Subcutaneous abdominal adipose tissue (tissue), 5 donors: ENCODE measurements around the gene CYFIP1.

Experiments used
- H3K27ac ChIP-seq: one replicate; pipeline ENCODE4 v1.7.0; 2013; ENCODE audit warnings: low read depth, mild to moderate bottlenecking, inconsistent platforms, low read length, moderate library complexity
- H3K27me3 ChIP-seq, 5 donors: one replicate each; pipeline ENCODE4 v1.7.0; 2013; ENCODE audit warnings: low read length in 5 of 5, inconsistent platforms in 1 of 5; ENCODE audit not compliant: control insufficient read depth in 5 of 5, insufficient read depth in 4 of 5
- H3K36me3 ChIP-seq, 5 donors: one replicate each; pipeline ENCODE4 v1.7.0; 2013; ENCODE audit warnings: low read length in 5 of 5; ENCODE audit not compliant: control insufficient read depth in 5 of 5, insufficient read depth in 5 of 5
- H3K4me1 ChIP-seq, 5 donors: one replicate each; pipeline ENCODE4 v1.7.0; 2013; ENCODE audit warnings: low read length in 5 of 5, mild to moderate bottlenecking in 3 of 5, moderate library complexity in 1 of 5; ENCODE audit not compliant: control insufficient read depth in 5 of 5, insufficient read depth in 5 of 5
- H3K4me3 ChIP-seq, 5 donors: one replicate each; pipeline ENCODE4 v1.7.0; 2013; ENCODE audit warnings: low read length in 5 of 5, low read depth in 1 of 5
- H3K9ac ChIP-seq, 5 donors: one replicate each; pipeline ENCODE4 v1.7.0; 2013; ENCODE audit warnings: low read length in 5 of 5, mild to moderate bottlenecking in 4 of 5, moderate library complexity in 3 of 5
- H3K9me3 ChIP-seq, 5 donors: one replicate each; pipeline ENCODE4 v1.7.0; 2013; ENCODE audit warnings: low read length in 5 of 5; ENCODE audit not compliant: control insufficient read depth in 5 of 5
- donor health status: healthy.
- donor health status: healthy.
- donor health status: healthy.
- donor health status: healthy.
- donor health status: healthy.

CYFIP1 gene

DNA sequence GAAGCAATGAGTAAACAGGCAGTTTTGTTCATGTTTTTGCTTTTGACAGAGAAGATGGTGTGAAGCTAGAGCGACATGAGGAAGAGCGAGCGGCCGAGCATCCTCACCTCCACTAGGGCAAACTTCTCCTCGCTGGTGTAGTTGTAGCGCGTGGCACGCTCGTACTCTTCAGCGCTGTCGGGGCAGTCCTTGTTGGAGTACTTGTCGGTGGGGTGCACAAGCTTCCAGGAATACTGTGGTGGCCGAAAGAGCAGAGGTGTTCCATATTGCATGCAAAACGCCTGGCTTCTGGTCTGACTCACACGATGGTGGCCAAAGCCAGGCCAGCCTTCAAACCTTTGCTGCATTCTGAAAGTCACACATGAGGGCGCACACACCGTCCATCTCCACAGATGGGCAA lies 54.3 kb downstream of the CYFIP1 start:
- no peaks in the 10 kb centered on the region for H3K9me3 ChIP-seq
- H3K27ac ChIP-seq = no peak overlapping the region
- H3K36me3 ChIP-seq = peaks cover 5 to 60% (median 34%) of the 10 kb centered on the region in 5 donors
- H3K4me3 ChIP-seq = no peak overlapping the region
- peaks cover 0 to 2% (median 2%) of the 10 kb centered on the region in 5 donors for H3K4me1 ChIP-seq
- H3K9ac ChIP-seq = no peak overlapping the region
- no peaks in the 10 kb centered on the region for H3K27me3 ChIP-seq

DNA sequence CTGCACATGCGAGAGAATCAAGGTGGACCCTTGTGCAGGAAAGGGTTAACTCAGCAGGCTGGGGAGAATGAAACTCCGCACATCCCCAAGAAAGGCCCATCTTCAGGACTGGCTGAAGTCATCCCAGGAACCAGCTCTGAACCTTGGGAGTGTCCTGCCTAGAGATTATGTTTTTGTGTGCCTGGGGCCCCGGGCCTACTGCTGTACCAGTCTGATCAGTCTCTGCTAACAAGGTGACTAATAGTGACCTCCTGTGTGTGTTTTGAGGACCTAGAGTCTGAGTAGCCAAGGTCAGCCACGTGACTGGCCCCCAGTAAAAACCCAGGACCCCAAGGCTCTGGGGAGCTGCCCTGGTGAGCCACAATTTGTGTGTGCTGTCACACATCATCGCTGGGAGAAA lies 58.2 kb downstream of the CYFIP1 start:
- no peaks in the 10 kb centered on the region for H3K4me1 ChIP-seq
- H3K9ac ChIP-seq = no peak overlapping the region
- peaks cover 5 to 78% (median 52%) of the 10 kb centered on the region in 5 donors for H3K36me3 ChIP-seq
- H3K9me3 ChIP-seq = no peaks in the 10 kb centered on the region
- H3K27me3 ChIP-seq = no peaks in the 10 kb centered on the region
- H3K27ac ChIP-seq = no peak overlapping the region
- H3K4me3 ChIP-seq = no peak overlapping the region

DNA sequence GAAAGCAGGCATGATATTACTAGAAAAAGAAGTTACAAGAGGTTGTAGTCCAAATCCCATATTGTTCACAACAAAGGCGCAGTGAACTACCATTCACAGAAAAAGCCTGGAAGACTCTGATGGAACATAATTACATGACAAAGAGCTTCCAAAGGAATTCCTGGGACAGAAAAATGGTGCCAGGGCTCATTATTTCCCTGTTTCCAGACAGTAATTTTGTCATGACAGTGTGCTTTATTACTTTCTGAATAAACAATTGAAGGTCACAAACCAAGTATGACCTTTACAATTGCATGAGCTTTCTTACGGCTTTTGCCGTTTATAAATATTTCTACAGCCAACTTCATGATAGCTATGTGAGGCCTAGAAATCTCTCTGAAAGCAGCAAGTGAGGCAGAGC lies 61.0 kb downstream of the CYFIP1 start:
- Histone ChIP-seq H3K36me3 (peaks cover 5 to 79% (median 56%) of the 10 kb centered on the region in 5 donors), H3K9ac (no peak overlapping the region), H3K27ac (no peak overlapping the region)

DNA sequence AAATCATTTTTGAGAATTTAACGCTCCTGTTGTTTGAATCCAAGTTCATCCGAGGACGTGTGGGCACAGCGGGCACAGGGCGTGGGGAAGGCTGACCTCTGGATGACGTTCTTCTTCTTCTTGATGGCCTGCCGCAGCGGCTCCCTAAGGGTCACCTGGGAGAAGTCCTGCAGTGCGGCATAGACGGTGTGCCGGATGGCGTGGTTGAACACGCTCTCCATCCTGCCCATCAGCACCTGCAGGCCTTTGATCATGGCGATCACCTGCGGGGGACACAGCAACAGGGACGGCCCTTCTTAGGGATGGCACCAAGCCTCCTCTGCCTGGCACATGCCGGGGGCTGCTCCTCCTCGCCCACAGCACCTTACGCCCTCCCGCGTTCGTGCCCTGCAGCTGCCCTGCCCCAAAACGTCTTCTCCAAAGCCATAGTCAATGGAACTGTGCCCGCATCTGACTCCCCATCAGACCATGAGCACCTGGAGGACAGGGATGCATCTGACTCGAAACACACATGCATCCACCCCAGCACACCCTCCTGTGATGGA lies 61.5 kb downstream of the CYFIP1 start:
- no peak overlapping the region for H3K27ac ChIP-seq
- H3K9me3 ChIP-seq = no peaks in the 10 kb centered on the region
- H3K9ac ChIP-seq = no peak overlapping the region
- H3K36me3 ChIP-seq = peaks cover 5 to 82% (median 61%) of the 10 kb centered on the region in 5 donors
- no peaks in the 10 kb centered on the region for H3K4me1 ChIP-seq
- H3K4me3 ChIP-seq = no peak overlapping the region
- no peaks in the 10 kb centered on the region for H3K27me3 ChIP-seq

More for the DNA sequence above, 61.0 kb downstream of the CYFIP1 start:
- no peaks in the 10 kb centered on the region for H3K4me1 ChIP-seq
- no peak overlapping the region for H3K4me3 ChIP-seq
- H3K27me3 ChIP-seq = no peaks in the 10 kb centered on the region
- H3K9me3 ChIP-seq = no peaks in the 10 kb centered on the region

DNA sequence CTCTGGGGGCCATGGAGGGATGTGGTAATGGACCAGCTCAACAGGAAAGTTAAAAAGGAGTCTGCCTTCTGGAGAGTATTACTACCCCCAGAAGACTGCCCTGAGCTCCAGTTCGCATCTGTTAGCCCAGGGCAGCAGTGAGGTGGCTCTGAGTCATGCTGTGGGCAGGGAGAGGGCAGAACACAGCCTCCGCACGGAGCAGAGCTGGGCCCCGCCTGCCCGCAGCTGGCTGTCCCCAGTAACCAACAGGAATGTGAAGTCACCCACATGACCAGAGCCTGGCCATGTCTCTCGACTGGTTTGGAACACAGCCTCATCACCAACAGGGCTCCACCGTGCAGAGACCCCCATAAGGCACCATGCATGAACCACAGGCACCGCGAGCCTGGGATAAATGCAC lies 62.1 kb downstream of the CYFIP1 start:
- H3K36me3 ChIP-seq = peaks cover 1 to 80% (median 60%) of the 10 kb centered on the region in 5 donors
- no peak overlapping the region for H3K27ac ChIP-seq
- H3K27me3 ChIP-seq = no peaks in the 10 kb centered on the region
- H3K4me1 ChIP-seq = no peaks in the 10 kb centered on the region
- H3K9ac ChIP-seq = no peak overlapping the region
- H3K9me3 ChIP-seq = no peaks in the 10 kb centered on the region
- no peak overlapping the region for H3K4me3 ChIP-seq

DNA sequence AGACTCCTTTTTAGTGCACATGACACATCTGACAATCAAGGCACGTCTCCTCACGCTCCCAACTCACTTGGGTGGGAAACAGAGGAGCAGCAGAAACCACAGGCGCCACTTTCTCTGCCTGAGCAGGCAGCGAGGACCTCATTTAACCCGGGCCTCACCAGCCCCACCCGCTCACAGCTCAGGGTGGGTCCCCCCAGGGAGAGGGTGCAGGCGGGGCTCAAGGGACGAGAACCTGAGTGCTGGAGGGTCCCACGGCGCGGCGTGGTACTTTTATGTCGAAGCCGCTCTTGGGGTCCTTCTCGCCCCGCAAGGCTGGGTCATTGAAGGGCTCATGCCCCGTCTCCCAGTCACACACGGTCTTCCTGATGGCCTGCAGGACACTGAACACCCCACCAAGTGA lies 62.6 kb downstream of the CYFIP1 start:
- Histone ChIP-seq H3K9ac (no peak overlapping the region), H3K4me3 (no peak overlapping the region), H3K27me3 (no peaks in the 10 kb centered on the region), H3K4me1 (no peaks in the 10 kb centered on the region), H3K27ac (no peak overlapping the region), H3K9me3 (no peaks in the 10 kb centered on the region), H3K36me3 (peaks cover 0 to 83% (median 65%) of the 10 kb centered on the region in 5 donors)

DNA sequence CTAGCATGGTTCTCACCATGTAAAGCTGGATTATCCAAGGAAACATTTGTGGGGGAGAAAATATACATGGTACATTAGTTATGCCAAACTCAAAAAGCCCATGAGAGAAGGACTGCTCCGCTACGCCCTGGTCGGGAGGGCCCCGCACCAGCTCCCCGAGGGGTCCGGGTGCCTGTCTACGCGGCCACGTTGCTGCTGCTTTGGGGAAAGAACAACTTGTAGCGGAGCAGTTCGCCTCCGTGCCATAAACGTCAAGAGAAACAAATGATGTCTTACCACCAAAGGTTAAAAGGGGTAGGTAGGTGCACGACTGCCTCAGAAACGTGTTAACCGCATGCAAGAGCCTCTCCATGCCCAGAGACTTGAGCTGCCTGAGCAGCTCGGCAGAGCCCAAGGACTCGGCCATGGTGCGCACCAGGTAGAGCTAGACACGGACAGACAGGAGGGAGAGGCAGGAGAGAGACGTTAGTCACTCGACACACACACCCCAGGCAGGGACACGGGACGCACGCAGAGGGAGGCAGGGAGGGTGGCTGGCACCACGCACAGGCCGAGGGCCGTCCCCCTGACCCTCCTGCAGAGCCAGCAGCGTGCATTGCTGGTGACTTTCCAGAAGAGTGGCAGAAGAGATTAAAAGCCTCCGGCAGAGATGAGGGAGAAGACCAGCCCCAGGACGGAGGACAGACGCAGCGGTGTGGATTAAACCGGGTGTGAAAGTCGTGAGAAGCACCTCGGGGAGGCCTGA lies 63.4 kb downstream of the CYFIP1 start:
- H3K4me1 ChIP-seq = no peaks in the 10 kb centered on the region
- H3K27ac ChIP-seq = no peak overlapping the region
- no peak overlapping the region for H3K9ac ChIP-seq
- H3K27me3 ChIP-seq = no peaks in the 10 kb centered on the region
- H3K36me3 ChIP-seq = peaks cover 0 to 83% (median 66%) of the 10 kb centered on the region in 5 donors
- H3K9me3 ChIP-seq = no peaks in the 10 kb centered on the region
- no peak overlapping the region for H3K4me3 ChIP-seq

DNA sequence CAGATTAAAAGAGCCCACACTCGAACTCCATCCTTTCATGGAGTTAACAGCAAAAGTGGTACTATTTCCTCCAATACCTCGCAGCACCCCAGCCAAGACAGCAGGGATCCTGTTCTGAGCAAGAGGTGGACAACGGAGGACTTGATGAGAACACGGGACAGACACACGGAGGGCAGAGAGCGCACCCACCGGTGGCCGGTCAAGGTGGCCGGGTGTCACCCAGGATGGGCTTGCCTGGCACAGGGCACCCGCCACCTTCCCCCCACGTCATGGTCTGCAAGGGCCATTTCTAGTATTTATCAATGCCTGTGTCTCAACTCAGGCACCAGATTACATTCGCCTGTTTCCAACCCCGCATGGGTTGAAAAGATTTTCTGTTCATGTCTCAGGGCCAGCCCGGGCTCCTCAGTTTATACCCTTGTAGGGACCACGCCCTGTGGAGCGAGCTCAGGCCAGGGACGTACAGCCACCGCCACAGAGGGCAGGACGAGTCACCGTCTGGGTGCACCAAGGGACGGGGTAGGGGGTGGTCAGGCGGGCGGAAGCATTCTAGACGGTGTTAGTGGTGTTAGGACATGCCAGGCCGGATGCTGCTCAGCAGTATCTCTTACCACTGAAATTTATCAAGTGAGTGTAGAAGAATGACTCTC lies 64.2 kb downstream of the CYFIP1 start:
- Histone ChIP-seq H3K9ac (no peak overlapping the region), H3K4me1 (no peaks in the 10 kb centered on the region), H3K4me3 (no peak overlapping the region), H3K36me3 (peaks cover 0 to 89% (median 74%) of the 10 kb centered on the region in 5 donors), H3K9me3 (no peaks in the 10 kb centered on the region), H3K27me3 (no peaks in the 10 kb centered on the region), H3K27ac (no peak overlapping the region)

DNA sequence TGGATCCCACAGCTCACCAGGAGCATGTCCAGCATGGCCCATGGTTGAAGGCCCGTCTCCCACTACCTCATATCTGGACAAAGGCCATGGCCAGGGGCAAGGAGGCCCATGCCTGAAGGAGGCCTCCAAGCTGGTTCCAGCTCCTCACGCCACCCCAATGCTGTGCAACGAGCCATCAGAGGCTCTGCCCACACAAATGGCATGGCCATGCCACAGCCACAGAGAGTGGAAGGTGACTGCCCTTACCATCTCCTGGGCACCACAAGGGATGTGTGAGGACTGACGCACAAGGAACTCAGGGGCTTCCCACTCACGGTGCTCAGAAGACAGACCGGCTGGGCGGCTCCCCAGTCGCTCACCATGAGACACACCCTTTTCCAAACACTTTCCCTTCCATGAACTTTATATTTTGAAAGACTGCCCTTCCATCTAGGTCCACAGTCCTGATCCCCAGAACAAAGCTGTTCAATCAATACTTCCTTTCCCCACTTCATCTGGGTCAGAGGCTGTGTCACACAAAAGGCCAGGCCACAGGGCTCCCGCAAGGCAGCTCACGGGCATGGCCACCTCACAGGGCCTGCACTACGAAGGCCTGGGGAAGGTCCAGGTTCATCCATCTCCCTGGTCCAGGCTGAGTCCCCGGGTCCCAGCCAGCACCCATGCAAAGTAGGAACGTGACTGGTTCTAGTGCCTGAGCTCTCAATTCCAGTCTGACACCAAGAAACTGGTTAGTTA lies 66.4 kb downstream of the CYFIP1 start:
- Histone ChIP-seq H3K4me1 (no peaks in the 10 kb centered on the region), H3K4me3 (no peak overlapping the region), H3K36me3 (peaks cover 5 to 96% (median 90%) of the 10 kb centered on the region in 5 donors), H3K27me3 (no peaks in the 10 kb centered on the region), H3K27ac (no peak overlapping the region), H3K9ac (no peak overlapping the region), H3K9me3 (no peaks in the 10 kb centered on the region)

DNA sequence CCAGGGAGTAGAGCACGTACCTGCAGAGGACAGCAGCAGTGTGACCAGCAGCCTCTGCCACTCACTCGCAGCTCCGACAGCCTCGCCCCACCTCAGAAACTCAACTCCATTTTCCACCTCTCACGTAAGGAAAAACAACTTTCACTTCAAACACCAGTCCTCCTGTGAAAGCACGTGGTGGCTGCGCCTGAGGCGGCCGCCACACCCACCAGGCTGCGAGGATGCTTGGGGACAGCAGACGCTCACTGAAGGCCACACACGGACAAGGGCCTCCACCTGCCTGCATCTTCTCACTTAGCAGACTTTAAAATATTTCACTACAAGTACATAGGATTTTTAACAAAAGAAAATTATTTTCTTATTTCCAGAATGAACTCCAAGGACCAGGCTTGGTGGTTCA lies 67.9 kb downstream of the CYFIP1 start:
- no peaks in the 10 kb centered on the region for H3K9me3 ChIP-seq

More for the DNA sequence above, 67.9 kb downstream of the CYFIP1 start:
- H3K9ac ChIP-seq = no peak overlapping the region
- H3K27ac ChIP-seq = no peak overlapping the region
- no peaks in the 10 kb centered on the region for H3K27me3 ChIP-seq
- peaks cover 10 to 96% (median 89%) of the 10 kb centered on the region in 5 donors for H3K36me3 ChIP-seq
- H3K4me1 ChIP-seq = no peaks in the 10 kb centered on the region
- no peak overlapping the region for H3K4me3 ChIP-seq
